ENCODE data around the gene TPPP3. TPM values are rescaled to one million over a fixed set of nuclear protein-coding genes. Genes with fewer than 3 reads are reported as not detected.
"Not testable (repeated sequence)": the region's sequence is repeated elsewhere in the genome, so short reads cannot be mapped to it uniquely, and the experiment has no call there.

The TPPP3 gene
- total RNA-seq, 1 donor from 2014 or later = 3.7 TPM

- ATAC-seq = no peak
These were observed 4.7 kb downstream of the TPPP3 start for GRCh38 chr16:67388591-67388990.

- no peak for ATAC-seq
These were observed 5.1 kb downstream of the TPPP3 start for GRCh38 chr16:67388191-67388590.

GRCh38 chr16:67387479-67388079 lies 5.7 kb downstream of the TPPP3 start:
- ATAC-seq = no peak

- no peak for ATAC-seq
These were observed 6.3 kb downstream of the TPPP3 start for GRCh38 chr16:67386861-67387455.

- ATAC-seq = no peak
These were observed 8.4 kb downstream of the TPPP3 start for GRCh38 chr16:67384778-67385510.

GRCh38 chr16:67383284-67383683 lies 10.0 kb downstream of the TPPP3 start:
- ATAC-seq = no peak

GRCh38 chr16:67378642-67379041 lies 14.7 kb downstream of the TPPP3 start:
- ATAC-seq = no peak

GRCh38 chr16:67376012-67376411 lies 17.3 kb downstream of the TPPP3 start:
- not testable (repeated sequence) for ATAC-seq

- ATAC-seq = no peak
These were observed 20.6 kb downstream of the TPPP3 start for GRCh38 chr16:67372664-67373063.

GRCh38 chr16:67370661-67371060 lies 22.6 kb downstream of the TPPP3 start:
- ATAC-seq = no peak

GRCh38 chr16:67364600-67365235 lies 28.6 kb downstream of the TPPP3 start:
- ATAC-seq = no peak

GRCh38 chr16:67361038-67361437 lies 32.3 kb downstream of the TPPP3 start:
- no peak for ATAC-seq

GRCh38 chr16:67359540-67360269 lies 33.6 kb downstream of the TPPP3 start:
- ATAC-seq = not testable (repeated sequence)

- ATAC-seq = no peak
These were observed 35.7 kb downstream of the TPPP3 start for GRCh38 chr16:67357561-67357960.

- no peak for ATAC-seq
These were observed 36.9 kb downstream of the TPPP3 start for GRCh38 chr16:67356396-67356795.

GRCh38 chr16:67352463-67352862 lies 40.8 kb downstream of the TPPP3 start:
- not testable (repeated sequence) for ATAC-seq

GRCh38 chr16:67350324-67350723 lies 43.0 kb downstream of the TPPP3 start:
- ATAC-seq = no peak

- ATAC-seq = no peak
These were observed 44.1 kb downstream of the TPPP3 start for GRCh38 chr16:67349172-67349571.

- ATAC-seq = no peak
These were observed 47.0 kb downstream of the TPPP3 start for GRCh38 chr16:67346341-67346740.

GRCh38 chr16:67345401-67345800 lies 47.9 kb downstream of the TPPP3 start:
- no peak for ATAC-seq

GRCh38 chr16:67342616-67343015 lies 50.7 kb downstream of the TPPP3 start:
- no peak for ATAC-seq

GRCh38 chr16:67341250-67341649 lies 52.0 kb downstream of the TPPP3 start:
- no peak for ATAC-seq
